ENCODE data around the gene USH2A. TPM values are rescaled to one million over a fixed set of nuclear protein-coding genes. Genes with fewer than 3 reads are reported as not detected.

The USH2A gene
- total and polyA plus RNA-seq, 4 experiments from 2014 or later: not detected

DNA sequence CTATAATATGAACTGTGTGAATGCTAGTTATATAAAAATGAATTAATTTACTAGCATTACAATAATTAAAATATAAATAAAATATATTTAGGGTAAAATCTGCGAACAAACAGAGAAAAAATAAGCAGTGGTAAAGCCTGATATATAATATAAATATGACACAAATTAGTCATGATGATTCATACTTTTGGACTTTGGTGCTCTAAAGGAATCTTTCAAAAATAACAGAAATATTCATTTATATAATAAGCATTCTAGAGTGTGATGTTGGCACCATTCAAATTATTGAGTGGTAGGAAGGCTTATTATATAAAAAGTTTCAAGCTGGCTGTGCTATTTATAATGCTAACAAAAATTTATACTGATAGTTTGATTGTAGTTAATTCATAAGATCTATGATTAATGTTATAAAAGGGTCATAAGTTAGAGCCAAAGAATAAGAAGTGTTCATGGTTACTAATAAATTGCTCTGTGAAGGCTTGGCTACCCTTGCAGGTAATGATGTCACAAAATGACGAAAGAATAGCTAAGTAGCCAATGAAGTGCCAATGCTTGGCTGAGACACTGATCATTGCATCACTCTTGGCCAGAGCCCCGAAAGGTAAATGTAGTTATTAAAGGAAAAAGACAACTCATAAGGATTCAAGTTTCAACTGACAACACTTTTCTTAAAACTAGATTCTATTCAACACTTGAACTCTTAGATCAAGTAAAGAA is 108.7 kb downstream of the USH2A start:
- no peaks in the 10 kb centered on the region for H3K36me3 Mint-ChIP-seq
- intact Hi-C loops (cut with micrococcal nuclease): no loop called here
- no peaks in the 10 kb centered on the region for H3K4me1 Mint-ChIP-seq
- no peak overlapping the region for H3K4me3 Mint-ChIP-seq
- Histone ChIP-seq H3K27me3 (ENCODE audit: insufficient read depth, low read length) (no peaks in the 10 kb centered on the region), H3K9me3 (ENCODE audit: control insufficient read depth in 1 of 2, low read length in 2 of 2) (peaks cover 0 to 3% of the 10 kb centered on the region in 2 donors), H3K4me3 (ENCODE audit: low read length in 2 of 2) (no peak overlapping the region), H3K4me1 (ENCODE audit: insufficient read depth, low read length) (no peaks in the 10 kb centered on the region), H3K36me3 (ENCODE audit: insufficient read depth, low read length) (no peaks in the 10 kb centered on the region), H3K27ac (ENCODE audit: low read depth, low read length) (no peak overlapping the region)
- ChIA-PET CTCF (ENCODE audit: partially characterized antibody) (no interaction called here), POLR2A (ENCODE audit: partially characterized antibody) (no interaction called here)
- H3K27ac Mint-ChIP-seq: no peak overlapping the region
- H3K27me3 Mint-ChIP-seq: no peaks in the 10 kb centered on the region
- H3K9me3 Mint-ChIP-seq: peaks cover 6 to 31% (median 11%) of the 10 kb centered on the region in 8 donors
- DNase-seq: no peak

DNA sequence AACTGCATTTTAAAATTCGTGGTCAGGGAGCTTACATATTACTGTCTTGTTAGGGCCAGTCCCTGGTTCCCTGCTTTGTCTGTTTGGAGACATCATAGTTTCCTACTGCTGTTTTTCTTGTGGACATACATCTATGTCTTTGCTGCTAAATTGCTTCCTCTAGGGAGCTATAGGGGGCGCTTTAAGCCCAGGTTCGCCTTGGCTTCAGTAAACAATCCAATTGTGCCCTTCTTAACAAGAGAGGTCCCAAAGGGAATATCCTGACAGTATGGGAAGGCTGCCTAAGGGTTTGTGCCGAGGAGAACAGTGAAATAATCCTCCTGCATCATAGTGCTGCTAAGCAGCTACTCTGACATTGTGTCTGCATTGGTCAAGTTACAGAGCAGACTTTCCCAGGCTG is 112.5 kb downstream of the USH2A start:
- Histone ChIP-seq H3K27ac (ENCODE audit: low read depth, low read length) (no peak overlapping the region), H3K4me3 (ENCODE audit: low read length in 2 of 2) (no peak overlapping the region), H3K36me3 (ENCODE audit: insufficient read depth, low read length) (no peaks in the 10 kb centered on the region), H3K4me1 (ENCODE audit: insufficient read depth, low read length) (no peaks in the 10 kb centered on the region), H3K9me3 (ENCODE audit: control insufficient read depth in 1 of 2, low read length in 2 of 2) (no peaks in the 10 kb centered on the region), H3K27me3 (ENCODE audit: insufficient read depth, low read length) (no peaks in the 10 kb centered on the region)
- H3K9me3 Mint-ChIP-seq: peaks cover 5 to 26% (median 8%) of the 10 kb centered on the region in 8 donors
- H3K4me3 Mint-ChIP-seq: no peak overlapping the region
- ChIA-PET CTCF (ENCODE audit: partially characterized antibody) (no interaction called here), POLR2A (ENCODE audit: partially characterized antibody) (no interaction called here)
- no peaks in the 10 kb centered on the region for H3K4me1 Mint-ChIP-seq
- no peaks in the 10 kb centered on the region for H3K27me3 Mint-ChIP-seq
- no peak for DNase-seq
- intact Hi-C loops (cut with micrococcal nuclease): no loop called here
- H3K36me3 Mint-ChIP-seq: no peaks in the 10 kb centered on the region
- H3K27ac Mint-ChIP-seq: no peak overlapping the region

DNA sequence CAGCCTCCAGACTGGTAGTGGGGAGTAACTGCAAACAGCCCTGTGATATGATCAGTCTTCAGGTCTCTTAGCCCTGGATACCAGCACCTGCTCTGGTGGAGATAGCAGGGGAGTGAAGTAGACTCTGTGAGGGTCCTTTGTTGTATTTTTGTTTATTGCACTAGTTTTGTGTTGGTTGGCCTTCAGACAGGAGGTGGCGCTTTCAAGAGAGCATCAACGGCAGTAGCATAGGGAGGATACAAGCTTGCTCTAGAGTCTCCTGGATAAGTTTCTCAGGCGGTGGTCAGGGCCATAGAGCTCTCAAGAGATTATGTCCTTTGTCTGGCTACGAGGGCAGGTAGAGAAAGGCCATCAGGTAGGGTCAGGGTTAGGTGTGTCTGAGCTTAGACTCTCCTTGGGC is 116.4 kb downstream of the USH2A start:
- Mint-ChIP-seq H3K4me3 (no peak overlapping the region), H3K27ac (no peak overlapping the region), H3K27me3 (no peaks in the 10 kb centered on the region), H3K36me3 (no peaks in the 10 kb centered on the region), H3K4me1 (no peaks in the 10 kb centered on the region), H3K9me3 (peaks cover 0 to 13% (median 7%) of the 10 kb centered on the region in 8 donors)
- no peaks in the 10 kb centered on the region for H3K9me3 ChIP-seq (ENCODE audit: control insufficient read depth in 1 of 2, low read length in 2 of 2)
- intact Hi-C loops (cut with micrococcal nuclease): no loop called here
- DNase-seq: no peak
- no peaks in the 10 kb centered on the region for H3K36me3 ChIP-seq (ENCODE audit: insufficient read depth, low read length)
- H3K4me3 ChIP-seq (ENCODE audit: low read length in 2 of 2): no peak overlapping the region
- no peaks in the 10 kb centered on the region for H3K27me3 ChIP-seq (ENCODE audit: insufficient read depth, low read length)
- ChIA-PET CTCF (ENCODE audit: partially characterized antibody) (no interaction called here), POLR2A (ENCODE audit: partially characterized antibody) (no interaction called here)
- no peak overlapping the region for H3K27ac ChIP-seq (ENCODE audit: low read depth, low read length)
- H3K4me1 ChIP-seq (ENCODE audit: insufficient read depth, low read length): no peaks in the 10 kb centered on the region

DNA sequence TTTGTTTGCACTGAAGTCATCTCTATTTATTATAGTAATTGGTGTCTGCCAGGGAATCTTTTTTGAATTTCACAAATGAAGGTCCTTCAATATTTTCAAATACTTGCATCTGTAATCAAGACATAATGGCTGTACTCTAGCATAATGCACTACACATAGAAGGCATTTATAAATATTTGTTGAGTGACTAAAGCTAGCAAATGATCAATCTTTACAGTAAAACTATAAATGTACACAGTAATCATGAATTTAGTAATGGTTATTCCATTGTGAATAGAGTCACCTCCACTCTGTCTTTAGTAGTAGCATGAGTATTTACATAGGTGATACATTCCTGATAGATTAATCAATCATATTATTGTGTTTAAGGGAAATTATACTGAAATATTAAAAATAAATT is 119.6 kb downstream of the USH2A start:
- Mint-ChIP-seq H3K36me3 (no peaks in the 10 kb centered on the region), H3K27me3 (no peaks in the 10 kb centered on the region), H3K4me1 (no peaks in the 10 kb centered on the region), H3K9me3 (peaks cover 0 to 13% (median 6%) of the 10 kb centered on the region in 8 donors), H3K4me3 (no peak overlapping the region), H3K27ac (no peak overlapping the region)
- DNase-seq: no peak
- no peak overlapping the region for H3K27ac ChIP-seq (ENCODE audit: low read depth, low read length)
- ChIA-PET POLR2A (ENCODE audit: partially characterized antibody) (no interaction called here), CTCF (ENCODE audit: partially characterized antibody) (no interaction called here)
- H3K4me1 ChIP-seq (ENCODE audit: insufficient read depth, low read length): no peaks in the 10 kb centered on the region
- no peaks in the 10 kb centered on the region for H3K36me3 ChIP-seq (ENCODE audit: insufficient read depth, low read length)
- no peak overlapping the region for H3K4me3 ChIP-seq (ENCODE audit: low read length in 2 of 2)
- intact Hi-C loops (cut with micrococcal nuclease): no loop called here
- no peaks in the 10 kb centered on the region for H3K27me3 ChIP-seq (ENCODE audit: insufficient read depth, low read length)
- H3K9me3 ChIP-seq (ENCODE audit: control insufficient read depth in 1 of 2, low read length in 2 of 2): no peaks in the 10 kb centered on the region

DNA sequence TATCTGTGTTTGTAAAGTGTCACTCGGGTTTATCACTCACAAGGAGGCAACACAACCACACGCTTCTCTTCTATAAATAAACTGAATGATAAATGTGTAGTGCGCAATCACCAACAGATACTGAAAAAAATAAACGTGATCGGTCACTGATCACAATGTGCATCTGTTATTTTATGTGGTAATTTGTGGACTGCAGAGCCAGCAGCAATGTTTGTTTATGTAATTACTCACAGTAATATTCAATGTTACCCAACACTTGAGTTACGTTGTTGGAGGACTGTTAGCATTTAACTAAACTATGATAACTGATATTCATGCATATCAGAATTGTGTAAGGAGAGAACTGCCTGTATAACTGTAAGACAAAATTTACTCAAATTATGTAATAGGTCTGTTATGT is 129.6 kb downstream of the USH2A start:
- H3K27ac Mint-ChIP-seq: no peak overlapping the region
- Histone ChIP-seq H3K4me3 (ENCODE audit: low read length in 2 of 2) (no peak overlapping the region), H3K27me3 (ENCODE audit: insufficient read depth, low read length) (no peaks in the 10 kb centered on the region), H3K4me1 (ENCODE audit: insufficient read depth, low read length) (no peaks in the 10 kb centered on the region), H3K9me3 (ENCODE audit: control insufficient read depth in 1 of 2, low read length in 2 of 2) (peaks cover 0 to 3% of the 10 kb centered on the region in 2 donors), H3K36me3 (ENCODE audit: insufficient read depth, low read length) (no peaks in the 10 kb centered on the region), H3K27ac (ENCODE audit: low read depth, low read length) (no peak overlapping the region)
- no peaks in the 10 kb centered on the region for H3K27me3 Mint-ChIP-seq
- H3K36me3 Mint-ChIP-seq: no peaks in the 10 kb centered on the region
- H3K4me3 Mint-ChIP-seq: no peak overlapping the region
- ChIA-PET POLR2A (ENCODE audit: partially characterized antibody) (no interaction called here), CTCF (ENCODE audit: partially characterized antibody) (no interaction called here)
- H3K9me3 Mint-ChIP-seq: peaks cover 0 to 10% (median 4%) of the 10 kb centered on the region in 8 donors
- intact Hi-C loops (cut with micrococcal nuclease): no loop called here
- no peak for DNase-seq
- no peaks in the 10 kb centered on the region for H3K4me1 Mint-ChIP-seq

DNA sequence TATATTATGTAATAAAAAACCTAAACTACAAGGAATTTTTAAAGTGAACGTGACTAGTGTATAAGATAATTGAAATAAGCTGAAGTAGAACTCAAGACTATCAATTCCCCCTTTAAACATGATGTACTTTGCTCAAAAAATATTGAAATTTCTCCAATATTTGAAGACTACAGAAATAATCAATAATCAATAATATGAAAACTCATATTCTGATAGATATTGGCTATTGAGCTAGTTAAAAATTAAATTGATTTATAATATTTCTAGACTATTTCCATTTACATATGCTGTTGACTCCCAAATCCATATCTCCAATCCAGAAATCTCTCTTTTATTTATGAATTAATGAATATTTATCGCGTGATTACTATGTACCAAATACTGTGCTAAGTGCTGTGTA is 133.2 kb downstream of the USH2A start:
- POLR2A ChIA-PET (ENCODE audit: partially characterized antibody): no interaction called here
- CTCF ChIA-PET (ENCODE audit: partially characterized antibody): no interaction called here
- H3K9me3 Mint-ChIP-seq: peaks cover 0 to 17% (median 13%) of the 10 kb centered on the region in 8 donors

DNA sequence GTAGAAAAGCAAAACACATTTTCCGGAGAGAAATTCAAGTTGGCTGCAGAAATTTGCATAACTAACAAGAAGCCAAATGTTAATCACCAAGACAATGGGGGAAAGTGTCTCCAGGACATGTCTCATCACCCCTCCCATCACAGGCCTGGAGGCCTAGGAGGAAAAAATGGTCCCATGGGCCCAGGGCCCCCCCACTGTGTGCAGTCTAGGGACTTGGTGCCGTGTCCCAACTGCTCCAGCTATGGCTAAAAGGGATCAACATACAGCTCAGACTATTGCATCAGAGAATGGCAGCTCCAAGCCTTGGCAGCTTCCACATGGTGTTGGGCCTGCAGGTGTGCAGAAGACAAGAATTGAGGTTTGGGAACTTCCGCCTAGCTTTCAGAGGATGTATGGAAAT is 138.2 kb downstream of the USH2A start:
- ChIA-PET CTCF (ENCODE audit: partially characterized antibody) (no interaction called here), POLR2A (ENCODE audit: partially characterized antibody) (no interaction called here)
- Mint-ChIP-seq H3K27ac (no peak overlapping the region), H3K4me3 (no peak overlapping the region), H3K27me3 (no peaks in the 10 kb centered on the region), H3K9me3 (peaks cover 0 to 31% (median 18%) of the 10 kb centered on the region in 8 donors), H3K36me3 (no peaks in the 10 kb centered on the region), H3K4me1 (no peaks in the 10 kb centered on the region)
- H3K27ac ChIP-seq (ENCODE audit: low read depth, low read length): no peak overlapping the region
- no peaks in the 10 kb centered on the region for H3K9me3 ChIP-seq (ENCODE audit: control insufficient read depth in 1 of 2, low read length in 2 of 2)
- no peaks in the 10 kb centered on the region for H3K4me1 ChIP-seq (ENCODE audit: insufficient read depth, low read length)
- H3K36me3 ChIP-seq (ENCODE audit: insufficient read depth, low read length): no peaks in the 10 kb centered on the region
- H3K27me3 ChIP-seq (ENCODE audit: insufficient read depth, low read length): no peaks in the 10 kb centered on the region
- H3K4me3 ChIP-seq (ENCODE audit: low read length in 2 of 2): no peak overlapping the region
- no peak for DNase-seq
- intact Hi-C loops (cut with micrococcal nuclease): no loop called here

More for the DNA sequence above, 133.2 kb downstream of the USH2A start:
- intact Hi-C loops (cut with micrococcal nuclease): no loop called here
- H3K4me3 Mint-ChIP-seq: no peak overlapping the region
- H3K27ac Mint-ChIP-seq: no peak overlapping the region
- H3K4me3 ChIP-seq (ENCODE audit: low read length in 2 of 2): no peak overlapping the region
- H3K4me1 ChIP-seq (ENCODE audit: insufficient read depth, low read length): no peaks in the 10 kb centered on the region
- DNase-seq: no peak
- no peaks in the 10 kb centered on the region for H3K27me3 ChIP-seq (ENCODE audit: insufficient read depth, low read length)
- no peaks in the 10 kb centered on the region for H3K36me3 ChIP-seq (ENCODE audit: insufficient read depth, low read length)
- no peaks in the 10 kb centered on the region for H3K4me1 Mint-ChIP-seq
- no peak overlapping the region for H3K27ac ChIP-seq (ENCODE audit: low read depth, low read length)
- H3K9me3 ChIP-seq (ENCODE audit: control insufficient read depth in 1 of 2, low read length in 2 of 2): peaks cover 0 to 3% of the 10 kb centered on the region in 2 donors
- H3K36me3 Mint-ChIP-seq: no peaks in the 10 kb centered on the region
- H3K27me3 Mint-ChIP-seq: no peaks in the 10 kb centered on the region

DNA sequence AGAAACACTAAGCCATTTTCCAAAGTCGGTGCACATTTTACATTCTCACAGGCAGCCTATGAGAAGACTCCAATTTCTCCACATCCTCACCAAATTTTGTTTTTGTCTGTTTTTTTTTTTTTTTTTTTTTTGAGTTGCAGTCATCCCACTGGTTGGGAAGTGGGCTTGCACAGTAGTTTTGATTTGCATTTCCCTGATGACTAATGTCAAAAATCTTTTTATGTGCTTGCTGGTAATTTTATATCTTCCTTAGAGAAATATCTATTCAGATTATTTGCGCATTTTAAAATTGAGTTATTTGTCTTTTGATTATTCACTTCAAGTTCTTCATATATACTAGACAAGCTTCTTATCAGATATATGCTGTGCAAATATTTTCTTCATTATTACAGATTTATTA is 141.5 kb downstream of the USH2A start:
- ChIA-PET CTCF (ENCODE audit: partially characterized antibody) (no interaction called here), POLR2A (ENCODE audit: partially characterized antibody) (no interaction called here)
- Mint-ChIP-seq H3K4me1 (no peaks in the 10 kb centered on the region), H3K4me3 (no peak overlapping the region), H3K9me3 (peaks cover 4 to 36% (median 21%) of the 10 kb centered on the region in 8 donors), H3K36me3 (no peaks in the 10 kb centered on the region), H3K27ac (no peak overlapping the region), H3K27me3 (no peaks in the 10 kb centered on the region)
- no peak overlapping the region for H3K27ac ChIP-seq (ENCODE audit: low read depth, low read length)
- H3K27me3 ChIP-seq (ENCODE audit: insufficient read depth, low read length): no peaks in the 10 kb centered on the region
- peaks cover 0 to 8% of the 10 kb centered on the region in 2 donors for H3K9me3 ChIP-seq (ENCODE audit: control insufficient read depth in 1 of 2, low read length in 2 of 2)
- intact Hi-C loops (cut with micrococcal nuclease): no loop called here
- DNase-seq: no peak
- H3K4me1 ChIP-seq (ENCODE audit: insufficient read depth, low read length): no peaks in the 10 kb centered on the region
- H3K36me3 ChIP-seq (ENCODE audit: insufficient read depth, low read length): no peaks in the 10 kb centered on the region
- H3K4me3 ChIP-seq (ENCODE audit: low read length in 2 of 2): no peak overlapping the region

All from CD4-positive, alpha-beta memory T cell (primary cell).